VCaP (cell line): ENCODE data around the gene PPARG.

ENCODE experiments used
- H3K27ac ChIP-seq: fragments of 450-650 bp; 2 replicates; pipeline ENCODE4 v1.5.1; 2017
- TF ChIP-seq, protein P1 (sequence below): fragments of 450-650 bp; conservative IDR thresholded peaks from 2 replicates; pipeline ENCODE4 v1.5.1; 2017; ENCODE audit warnings: mild to moderate bottlenecking, moderate library complexity

The PPARG gene

GRCh38 chr3:12436514-12437220, 147.8 kb downstream of the PPARG start:
- no peak overlapping the region for H3K27ac ChIP-seq
- TF ChIP-seq, protein P1, sequence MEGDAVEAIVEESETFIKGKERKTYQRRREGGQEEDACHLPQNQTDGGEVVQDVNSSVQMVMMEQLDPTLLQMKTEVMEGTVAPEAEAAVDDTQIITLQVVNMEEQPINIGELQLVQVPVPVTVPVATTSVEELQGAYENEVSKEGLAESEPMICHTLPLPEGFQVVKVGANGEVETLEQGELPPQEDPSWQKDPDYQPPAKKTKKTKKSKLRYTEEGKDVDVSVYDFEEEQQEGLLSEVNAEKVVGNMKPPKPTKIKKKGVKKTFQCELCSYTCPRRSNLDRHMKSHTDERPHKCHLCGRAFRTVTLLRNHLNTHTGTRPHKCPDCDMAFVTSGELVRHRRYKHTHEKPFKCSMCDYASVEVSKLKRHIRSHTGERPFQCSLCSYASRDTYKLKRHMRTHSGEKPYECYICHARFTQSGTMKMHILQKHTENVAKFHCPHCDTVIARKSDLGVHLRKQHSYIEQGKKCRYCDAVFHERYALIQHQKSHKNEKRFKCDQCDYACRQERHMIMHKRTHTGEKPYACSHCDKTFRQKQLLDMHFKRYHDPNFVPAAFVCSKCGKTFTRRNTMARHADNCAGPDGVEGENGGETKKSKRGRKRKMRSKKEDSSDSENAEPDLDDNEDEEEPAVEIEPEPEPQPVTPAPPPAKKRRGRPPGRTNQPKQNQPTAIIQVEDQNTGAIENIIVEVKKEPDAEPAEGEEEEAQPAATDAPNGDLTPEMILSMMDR: no peak

GRCh38 chr3:12437221-12437605, 148.3 kb downstream of the PPARG start:
- TF ChIP-seq, protein P1: no peak
- H3K27ac ChIP-seq: no peak overlapping the region

- TF ChIP-seq, protein P1: no peak
- H3K27ac ChIP-seq: no peak overlapping the region
These were observed 149.0 kb downstream of the PPARG start for GRCh38 chr3:12437861-12438260.

- TF ChIP-seq, protein P1: no peak
- no peak overlapping the region for H3K27ac ChIP-seq
These were observed 149.4 kb downstream of the PPARG start for GRCh38 chr3:12438318-12438717.

GRCh38 chr3:12439161-12439940, 150.5 kb downstream of the PPARG start:
- H3K27ac ChIP-seq: no peak overlapping the region
- TF ChIP-seq, protein P1: no peak

DNA sequence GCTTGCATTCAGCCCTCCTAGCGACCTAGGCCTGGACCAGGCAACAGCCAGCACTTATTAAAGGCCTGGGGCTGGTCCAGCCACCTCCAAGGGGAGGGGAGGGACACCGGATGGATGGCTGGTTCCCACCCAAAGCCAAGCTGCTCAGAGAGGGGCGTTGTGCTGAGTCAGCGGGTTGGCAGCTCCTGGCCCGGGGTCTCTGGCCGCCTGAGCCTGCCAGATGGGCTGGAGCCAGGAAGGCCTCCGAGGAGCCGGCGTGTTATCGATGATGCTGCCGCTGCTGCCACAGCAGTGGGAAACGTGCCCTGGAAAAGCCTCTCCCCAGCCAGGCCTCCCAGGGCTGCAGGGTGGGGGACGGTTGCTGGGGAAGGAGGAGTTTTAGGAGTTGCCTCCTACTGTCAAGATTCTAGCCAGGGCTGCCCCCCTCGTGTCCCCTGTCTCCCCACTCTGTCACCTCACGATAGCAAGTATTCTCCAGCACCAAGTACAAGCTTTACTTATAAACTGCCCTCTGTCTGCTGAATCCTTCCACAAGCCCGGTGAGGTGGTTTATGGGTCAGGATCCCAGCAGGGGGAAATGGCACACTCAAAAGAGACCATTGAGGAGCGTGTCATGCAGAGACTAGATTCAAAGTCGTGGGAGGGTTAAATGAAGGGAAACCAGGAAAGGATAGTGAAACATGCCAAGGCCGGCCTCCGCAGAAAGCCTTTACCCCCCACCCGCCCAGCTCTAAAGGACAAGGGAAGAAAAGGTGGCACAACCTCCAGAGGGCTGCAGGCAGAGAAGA, 152.3 kb downstream of the PPARG start:
- H3K27ac ChIP-seq: no peak overlapping the region
- TF ChIP-seq, protein P1: no peak
